ENCODE results near the gene ASB18. TPM values are rescaled to one million over a fixed set of nuclear protein-coding genes. Genes with fewer than 3 reads are reported as not detected.

Gene ASB18
- total RNA-seq, 2 donors from 2014 or later, result not detected

DNA sequence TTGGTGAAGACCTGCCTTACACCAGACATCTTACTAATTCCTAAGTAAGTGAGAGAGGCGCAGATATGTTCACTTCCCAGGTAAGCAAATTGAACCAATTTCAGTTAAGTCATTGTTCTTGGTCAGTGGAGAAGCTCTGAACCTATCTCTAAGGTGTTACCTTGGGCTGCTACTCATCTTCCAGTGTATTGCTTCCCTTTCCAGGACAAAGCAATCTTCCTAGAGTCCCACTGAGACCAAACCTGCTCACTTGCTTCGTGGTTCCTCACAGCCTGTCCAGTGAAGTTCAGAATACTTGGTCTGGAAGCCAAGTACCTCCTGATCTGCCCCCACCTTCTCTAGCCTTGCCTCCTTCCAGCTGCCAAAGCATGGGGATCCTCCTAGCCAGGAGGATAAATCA lies 73.5 kb downstream of the ASB18 start:
- no peak for DNase-seq
- Histone ChIP-seq H3K9ac (ENCODE audit: extremely low read depth, low read length, poor library complexity, severe bottlenecking) (no peak overlapping the region), H3K4me1 (ENCODE audit: control insufficient read depth, insufficient read depth, low read length) (no peaks in the 10 kb centered on the region), H3K4me3 (ENCODE audit: low read length) (no peak overlapping the region), H3K36me3 (ENCODE audit: control insufficient read depth, insufficient read depth, low read length) (no peaks in the 10 kb centered on the region), H3K9me3 (ENCODE audit: control insufficient read depth, low read length) (no peaks in the 10 kb centered on the region), H3K27ac (ENCODE audit: low read depth, low read length) (no peak overlapping the region), H3K27me3 (ENCODE audit: control insufficient read depth, insufficient read depth, low read length, poor library complexity, severe bottlenecking) (no peaks in the 10 kb centered on the region)
- Mint-ChIP-seq H3K9me3 (peaks cover 3% of the 10 kb centered on the region), H3K27ac (no peak overlapping the region), H3K4me3 (no peak overlapping the region), H3K27me3 (ENCODE audit: insufficient read depth) (peaks cover 5% of the 10 kb centered on the region), H3K36me3 (ENCODE audit: low read depth) (no peaks in the 10 kb centered on the region), H3K4me1 (no peaks in the 10 kb centered on the region)
- TF ChIP-seq, protein P1, sequence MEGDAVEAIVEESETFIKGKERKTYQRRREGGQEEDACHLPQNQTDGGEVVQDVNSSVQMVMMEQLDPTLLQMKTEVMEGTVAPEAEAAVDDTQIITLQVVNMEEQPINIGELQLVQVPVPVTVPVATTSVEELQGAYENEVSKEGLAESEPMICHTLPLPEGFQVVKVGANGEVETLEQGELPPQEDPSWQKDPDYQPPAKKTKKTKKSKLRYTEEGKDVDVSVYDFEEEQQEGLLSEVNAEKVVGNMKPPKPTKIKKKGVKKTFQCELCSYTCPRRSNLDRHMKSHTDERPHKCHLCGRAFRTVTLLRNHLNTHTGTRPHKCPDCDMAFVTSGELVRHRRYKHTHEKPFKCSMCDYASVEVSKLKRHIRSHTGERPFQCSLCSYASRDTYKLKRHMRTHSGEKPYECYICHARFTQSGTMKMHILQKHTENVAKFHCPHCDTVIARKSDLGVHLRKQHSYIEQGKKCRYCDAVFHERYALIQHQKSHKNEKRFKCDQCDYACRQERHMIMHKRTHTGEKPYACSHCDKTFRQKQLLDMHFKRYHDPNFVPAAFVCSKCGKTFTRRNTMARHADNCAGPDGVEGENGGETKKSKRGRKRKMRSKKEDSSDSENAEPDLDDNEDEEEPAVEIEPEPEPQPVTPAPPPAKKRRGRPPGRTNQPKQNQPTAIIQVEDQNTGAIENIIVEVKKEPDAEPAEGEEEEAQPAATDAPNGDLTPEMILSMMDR (conservative IDR thresholded peaks at IDR 0.05), result no peak
- WGBS, 2 experiments (ENCODE audit: insufficient coverage in 1 of 2, insufficient read length in 1 of 2), result 89 to 99% methylated on average over 1 to 2 of the region's 2 CpGs

DNA sequence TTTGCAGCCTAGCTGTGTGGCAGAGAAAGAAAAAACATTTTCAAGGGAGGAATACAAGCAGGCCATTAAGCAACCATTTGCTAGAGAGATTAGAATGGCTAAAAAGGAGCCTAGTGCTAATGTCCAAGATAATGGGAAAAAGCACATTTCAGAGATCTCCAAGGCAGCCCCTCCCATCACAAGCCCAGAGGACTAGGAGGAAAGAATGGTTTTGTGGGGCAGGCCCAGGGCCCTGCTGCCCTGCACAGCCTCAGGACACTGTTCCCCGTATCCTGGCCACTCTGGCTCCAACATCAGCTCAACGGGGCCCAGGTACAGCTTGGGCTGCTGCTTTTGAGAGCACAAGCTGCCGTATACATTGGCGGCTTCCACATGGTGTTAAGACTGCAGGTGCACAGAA lies 79.5 kb downstream of the ASB18 start:
- Mint-ChIP-seq H3K9me3 (peaks cover 27% of the 10 kb centered on the region), H3K27ac (no peak overlapping the region), H3K27me3 (ENCODE audit: insufficient read depth) (peaks cover 37% of the 10 kb centered on the region), H3K4me1 (peaks cover 6% of the 10 kb centered on the region), H3K4me3 (no peak overlapping the region), H3K36me3 (ENCODE audit: low read depth) (no peaks in the 10 kb centered on the region)
- Histone ChIP-seq H3K27me3 (ENCODE audit: control insufficient read depth, insufficient read depth, low read length, poor library complexity, severe bottlenecking) (peaks cover 20% of the 10 kb centered on the region), H3K27ac (ENCODE audit: low read depth, low read length) (no peak overlapping the region), H3K4me3 (ENCODE audit: low read length) (no peak overlapping the region), H3K9me3 (ENCODE audit: control insufficient read depth, low read length) (no peaks in the 10 kb centered on the region), H3K36me3 (ENCODE audit: control insufficient read depth, insufficient read depth, low read length) (no peaks in the 10 kb centered on the region), H3K9ac (ENCODE audit: extremely low read depth, low read length, poor library complexity, severe bottlenecking) (no peak overlapping the region), H3K4me1 (ENCODE audit: control insufficient read depth, insufficient read depth, low read length) (no peaks in the 10 kb centered on the region)
- no peak for DNase-seq
- 89 to 93% methylated on average over 3 to 4 of the region's 4 CpGs for WGBS, 2 experiments (ENCODE audit: insufficient coverage in 1 of 2, insufficient read length in 1 of 2)
- TF ChIP-seq, protein P1 (conservative IDR thresholded peaks at IDR 0.05), result no peak

DNA sequence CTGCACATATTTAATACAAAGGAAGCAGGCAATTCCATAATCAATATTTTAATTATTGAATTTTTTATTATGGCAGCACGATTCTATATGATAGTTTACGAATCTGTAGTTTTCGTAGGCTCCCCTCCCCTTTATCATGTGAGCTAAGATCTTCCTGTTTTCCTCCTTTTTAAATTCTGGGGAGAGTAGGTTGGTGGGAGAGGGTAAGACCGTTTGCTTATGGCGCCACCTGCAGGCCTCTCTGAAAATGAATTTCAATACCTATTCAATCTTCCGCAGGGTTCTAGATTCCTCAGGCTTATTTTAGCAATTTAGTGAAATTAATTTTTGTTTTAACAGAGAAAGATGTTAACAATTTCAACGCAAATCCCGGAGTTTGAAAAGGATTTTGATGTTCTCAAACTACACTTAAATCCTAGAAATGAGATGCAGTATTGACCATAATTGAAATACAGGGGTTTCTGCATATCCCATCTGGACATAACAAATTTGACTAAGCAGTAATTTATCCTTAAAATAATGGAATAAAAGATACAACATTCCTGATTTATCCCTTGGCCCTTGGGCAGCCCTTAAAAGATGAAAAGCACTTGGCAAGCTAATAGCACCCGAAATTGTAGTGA lies 83.3 kb downstream of the ASB18 start:
- Mint-ChIP-seq H3K4me3 (no peak overlapping the region), H3K9me3 (peaks cover 26% of the 10 kb centered on the region), H3K27me3 (ENCODE audit: insufficient read depth) (peaks cover 71% of the 10 kb centered on the region), H3K4me1 (peaks cover 10% of the 10 kb centered on the region), H3K36me3 (ENCODE audit: low read depth) (no peaks in the 10 kb centered on the region), H3K27ac (no peak overlapping the region)
- TF ChIP-seq, protein P1 (conservative IDR thresholded peaks at IDR 0.05), result peak; percentile 91
- Histone ChIP-seq H3K36me3 (ENCODE audit: control insufficient read depth, insufficient read depth, low read length) (no peaks in the 10 kb centered on the region), H3K27me3 (ENCODE audit: control insufficient read depth, insufficient read depth, low read length, poor library complexity, severe bottlenecking) (peaks cover 54% of the 10 kb centered on the region), H3K4me3 (ENCODE audit: low read length) (no peak overlapping the region), H3K9me3 (ENCODE audit: control insufficient read depth, low read length) (no peaks in the 10 kb centered on the region), H3K27ac (ENCODE audit: low read depth, low read length) (no peak overlapping the region), H3K9ac (ENCODE audit: extremely low read depth, low read length, poor library complexity, severe bottlenecking) (no peak overlapping the region), H3K4me1 (ENCODE audit: control insufficient read depth, insufficient read depth, low read length) (no peaks in the 10 kb centered on the region)
- peak; percentile 88 for DNase-seq
- 21 to 100% methylated on average over 1 to 6 of the region's 9 CpGs for WGBS, 2 experiments (ENCODE audit: insufficient coverage in 1 of 2, insufficient read length in 1 of 2)

Data from endodermal cell (in vitro differentiated cells).